HCT116 (cell line): ENCODE measurements around the gene GUCY2D. TPM values are rescaled to one million over a fixed set of nuclear protein-coding genes. Genes with fewer than 3 reads are reported as not detected.

Source experiments
- ATAC-seq: fragments of 200-7000 bp; cut with Tn5 transposase; 2 replicates; pipeline ENCODE4 v1.9.1; 2020; ENCODE audit warnings: mild to moderate bottlenecking, moderate library complexity
- BruUV-seq: library from RNA; stranded (reverse); fragments of 400-500 nt; replicated peaks from 2 replicates; lab custom pipeline; 2021; lab: Mats Ljungman, UMichigan
- CTCF ChIA-PET: fragments of 300-600 bp; sonication (Branson Sonifier 250); formaldehyde crosslinking; loops from one replicate; lab custom pipeline; 2021; ENCODE audit warnings: antibody characterized with exemption; lab: Charles Lee
- POLR2A ChIA-PET: fragments of 300-600, 350-600 bp; sonication (Branson Sonifier 250); formaldehyde crosslinking; loops from one replicate; lab custom pipeline; 2021; ENCODE audit warnings: antibody characterized with exemption; lab: Charles Lee
- RAD21 ChIA-PET, 2 experiments: fragments of 300-600 bp; sonication (Branson Sonifier 250); formaldehyde crosslinking; loops; one replicate each; lab custom pipeline; 2023; ENCODE audit warnings: low total read pairs in 2 of 2; ENCODE audit not compliant: uncharacterized antibody in 2 of 2, unreplicated experiment in 2 of 2, low non-redundant PET in 1 of 2; lab: Charles Lee
- DNase-seq: peaks from one replicate; pipeline ENCODE4 v3.0.0-alpha.2; 2010; ENCODE audit warnings: low read depth, low spot score
- H2AFZ ChIP-seq: fragments of 200-600 bp; shearing (Covaris generic), sonication (generic); 2 replicates; pipeline ENCODE4 v1.6.1; 2017; ENCODE audit warnings: low read depth, mixed run types, mixed read lengths, antibody characterized with exemption, low read length; ENCODE audit not compliant: poor library complexity, severe bottlenecking
- H3K27ac ChIP-seq: 2 replicates; pipeline ENCODE4 v1.5.1; 2012; ENCODE audit warnings: low read depth, low read length
- H3K27me3 ChIP-seq: fragments of 200-600 bp; sonication (generic); 2 replicates; pipeline ENCODE4 v1.6.1; 2016; ENCODE audit warnings: mixed run types, low read length, mixed read lengths; ENCODE audit not compliant: insufficient read depth
- H3K36me3 ChIP-seq, 2 experiments: fragments of 200-500 bp in 1 of 2; fragments of 200-600 bp in 1 of 2; sonication (Bioruptor generic) in 1 of 2; sonication (generic) in 1 of 2; 2 replicates each; pipeline versions ENCODE4 v1.5.1 to v1.6.1; 2014 to 2016; ENCODE audit warnings: low read length in 2 of 2, inconsistent platforms in 1 of 2, mixed read lengths in 1 of 2, mixed run types in 1 of 2; ENCODE audit not compliant: insufficient read depth in 2 of 2, control insufficient read depth in 1 of 2
- H3K4me1 ChIP-seq, 2 experiments: fragments of 200-600 bp in 1 of 2; sonication (generic) in 1 of 2; 2 replicates each; pipeline versions ENCODE4 v1.5.1 to v1.6.1; 2012 to 2017; ENCODE audit warnings: low read length in 2 of 2, inconsistent platforms in 1 of 2, mild to moderate bottlenecking in 1 of 2, mixed read lengths in 1 of 2, mixed run types in 1 of 2, moderate library complexity in 1 of 2; ENCODE audit not compliant: insufficient read depth in 2 of 2, control insufficient read depth in 1 of 2
- H3K4me2 ChIP-seq: fragments of 200-600 bp; sonication (generic); 2 replicates; pipeline ENCODE4 v1.6.1; 2017; ENCODE audit warnings: mixed run types, low read length, mixed read lengths
- H3K4me3 ChIP-seq, 2 experiments: fragments of 200-600 bp in 1 of 2; sonication (generic) in 1 of 2; replicated peaks in 1 of 2; 2 replicates each; pipeline ENCODE4 v1.5.1; 2011 to 2016; ENCODE audit warnings: low read length in 2 of 2, control low read depth in 1 of 2, low read depth in 1 of 2, mild to moderate bottlenecking in 1 of 2, mixed read lengths in 1 of 2, mixed run types in 1 of 2
- H3K79me2 ChIP-seq: fragments of 200-600 bp; sonication (generic); 2 replicates; pipeline ENCODE4 v1.6.1; 2017; ENCODE audit warnings: mild to moderate bottlenecking, mixed run types, low read length, moderate library complexity, mixed read lengths; ENCODE audit not compliant: insufficient read depth
- H3K9ac ChIP-seq: fragments of 200-600 bp; sonication (generic); 2 replicates; pipeline ENCODE4 v1.6.1; 2016; ENCODE audit warnings: low read length, mixed read lengths
- H3K9me2 ChIP-seq: fragments of 200-600 bp; sonication (generic), shearing (Covaris generic); 2 replicates; pipeline ENCODE4 v1.6.1; 2017; ENCODE audit warnings: mixed run types, mild to moderate bottlenecking, moderate library complexity; ENCODE audit not compliant: insufficient read depth
- H3K9me3 ChIP-seq, 2 experiments: fragments of 200-500 bp in 1 of 2; fragments of 200-600 bp in 1 of 2; sonication (Bioruptor generic) in 1 of 2; sonication (generic) in 1 of 2; 2 replicates each; pipeline ENCODE4 v1.6.1; 2014 to 2017; ENCODE audit warnings: low read length in 2 of 2, mixed read lengths in 2 of 2, inconsistent platforms in 1 of 2, low read depth in 1 of 2, mild to moderate bottlenecking in 1 of 2, mixed run types in 1 of 2, moderate library complexity in 1 of 2; ENCODE audit not compliant: control insufficient read depth in 1 of 2, insufficient read depth in 1 of 2
- H4K20me1 ChIP-seq: fragments of 200-600 bp; sonication (generic), shearing (Covaris generic); 2 replicates; pipeline ENCODE4 v1.6.1; 2017; ENCODE audit warnings: mixed run types, mild to moderate bottlenecking, moderate library complexity; ENCODE audit not compliant: insufficient read depth
- CBX3 ChIP-seq: IDR thresholded peaks from 2 replicates; pipeline ENCODE4 v1.6.1; 2012; ENCODE audit warnings: low read depth
- CTCF ChIP-seq, 3 experiments: fragments of 200-600 bp in 1 of 3; sonication (generic) in 1 of 3; IDR thresholded peaks in 2 of 3; conservative IDR thresholded peaks in 1 of 3; 2 replicates each; pipeline ENCODE4 v1.5.1; 2012 to 2017; ENCODE audit warnings: low read depth in 2 of 3, low read length in 2 of 3, antibody characterized with exemption in 1 of 3, borderline replicate concordance in 1 of 3, control low read depth in 1 of 3, mild to moderate bottlenecking in 1 of 3, mixed read lengths in 1 of 3, mixed run types in 1 of 3, moderate library complexity in 1 of 3; ENCODE audit not compliant: insufficient read depth in 1 of 3
- EZH2 ChIP-seq: fragments of 200-600 bp; sonication (generic); IDR thresholded peaks from 2 replicates; pipeline ENCODE4 v1.6.1; 2017; ENCODE audit warnings: antibody characterized with exemption, mixed run types
- YY1 ChIP-seq: IDR thresholded peaks from 2 replicates; pipeline ENCODE4 v1.6.1; 2011; ENCODE audit warnings: low read length, low read depth, moderate library complexity, mild to moderate bottlenecking; ENCODE audit not compliant: insufficient replicate concordance; ENCODE audit errors: extremely low read depth
- ZFX ChIP-seq: fragments of 450-650 bp; IDR thresholded peaks from 2 replicates; pipeline ENCODE4 v1.6.1; 2017
- ZNF274 ChIP-seq: fragments of 200-500 bp; sonication (Bioruptor generic); IDR thresholded peaks from 2 replicates; pipeline ENCODE4 v1.6.1; 2014; ENCODE audit warnings: mild to moderate bottlenecking, low read depth, low read length, inconsistent platforms
- intact Hi-C: fragments of 100-400 bp; cut with micrococcal nuclease; formaldehyde crosslinking; loops from 2 replicates; pipeline ENCODE4 v1.10.0; 2022
- total RNA-seq: library from RNA; stranded (reverse); gene quantifications from one replicate; pipeline ENCODE4 v1.2.1, GENCODE V29; 2021; ENCODE audit not compliant: unreplicated experiment
- TF ChIP-seq, protein P1 (sequence below): IDR thresholded peaks from 2 replicates; pipeline ENCODE4 v1.6.1; 2011; ENCODE audit warnings: mild to moderate bottlenecking, low read length, moderate library complexity; ENCODE audit not compliant: insufficient replicate concordance; ENCODE audit errors: extremely low read depth

The GUCY2D gene
- total RNA-seq, 1 experiment from 2014 or later: 1.4 TPM

- Histone ChIP-seq H3K4me2 (no peak overlapping the region), H3K9ac (no peak overlapping the region), H3K9me2 (no peaks in the 10 kb centered on the region), H3K4me1 (no peaks in the 10 kb centered on the region), H3K9me3 (peaks cover 14 to 16% of the 10 kb centered on the region in 2 experiments; a peak in 3 of 4 replicates), H2AFZ (no peak overlapping the region), H3K4me3 (no peak overlapping the region), H3K79me2 (no peaks in the 10 kb centered on the region), H4K20me1 (no peaks in the 10 kb centered on the region), H3K27ac (no peak overlapping the region), H3K27me3 (no peaks in the 10 kb centered on the region), H3K36me3 (no peaks in the 10 kb centered on the region)
- BruUV-seq: no TSS peak
- POLR2A ChIA-PET: no interaction called here
- ATAC-seq (peak; percentile 53), DNase-seq (no peak)
- TF ChIP-seq EZH2 (no peak), YY1 (no peak), ZNF274 (no peak), ZFX (no peak), CTCF (IDR thresholded peaks at IDR 0.05 in 2 of 3, conservative IDR thresholded peaks at IDR 0.05 in 1 of 3; ENCODE audit: borderline replicate concordance in 1 of 3, insufficient read depth in 1 of 3, low read depth in 2 of 3, low read length in 2 of 3) (peak in 2 of 3 experiments; percentile 15 to 40; a peak in 3 of 6 replicates)
- CTCF ChIA-PET: interaction anchor here (0.7 to 3.2 kb wide), 12 partner anchors 8 to 69 kb away, joined by 3 to 14 read pairs (median 4); partner anchors contain the start of genes CNTROB and TRAPPC1
- RAD21 ChIA-PET: no interaction called here
- intact Hi-C loops: no loop called here
These were observed 30.2 kb upstream of the GUCY2D start for GRCh38 chr17:7972131-7972785.

GRCh38 chr17:7974638-7975131, 27.7 kb upstream of the GUCY2D start:
- no peak for DNase-seq
- H3K27ac ChIP-seq: no peak overlapping the region
- H4K20me1 ChIP-seq: no peaks in the 10 kb centered on the region
- no peaks in the 10 kb centered on the region for H3K79me2 ChIP-seq
- H3K9me2 ChIP-seq: no peaks in the 10 kb centered on the region
- RAD21 ChIA-PET: no interaction called here
- TF ChIP-seq, protein P1, sequence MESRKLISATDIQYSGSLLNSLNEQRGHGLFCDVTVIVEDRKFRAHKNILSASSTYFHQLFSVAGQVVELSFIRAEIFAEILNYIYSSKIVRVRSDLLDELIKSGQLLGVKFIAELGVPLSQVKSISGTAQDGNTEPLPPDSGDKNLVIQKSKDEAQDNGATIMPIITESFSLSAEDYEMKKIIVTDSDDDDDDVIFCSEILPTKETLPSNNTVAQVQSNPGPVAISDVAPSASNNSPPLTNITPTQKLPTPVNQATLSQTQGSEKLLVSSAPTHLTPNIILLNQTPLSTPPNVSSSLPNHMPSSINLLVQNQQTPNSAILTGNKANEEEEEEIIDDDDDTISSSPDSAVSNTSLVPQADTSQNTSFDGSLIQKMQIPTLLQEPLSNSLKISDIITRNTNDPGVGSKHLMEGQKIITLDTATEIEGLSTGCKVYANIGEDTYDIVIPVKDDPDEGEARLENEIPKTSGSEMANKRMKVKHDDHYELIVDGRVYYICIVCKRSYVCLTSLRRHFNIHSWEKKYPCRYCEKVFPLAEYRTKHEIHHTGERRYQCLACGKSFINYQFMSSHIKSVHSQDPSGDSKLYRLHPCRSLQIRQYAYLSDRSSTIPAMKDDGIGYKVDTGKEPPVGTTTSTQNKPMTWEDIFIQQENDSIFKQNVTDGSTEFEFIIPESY: no peak
- peak; percentile 50; the same call in 1 of the 2 replicates for TF ChIP-seq CBX3
- intact Hi-C loops: no loop called here
- no peaks in the 10 kb centered on the region for H3K27me3 ChIP-seq
- ATAC-seq: no peak
- no peak overlapping the region for H3K4me2 ChIP-seq
- no peak overlapping the region for H3K9ac ChIP-seq
- no peaks in the 10 kb centered on the region for H3K36me3 ChIP-seq
- no peak overlapping the region for H2AFZ ChIP-seq
- CTCF ChIA-PET: interaction anchor here (0.9 kb wide), 1 partner anchor 16 kb away, joined by 3 read pairs; no protein-coding TSS in a partner anchor
- no peak overlapping the region for H3K4me3 ChIP-seq
- peaks cover 14 to 16% of the 10 kb centered on the region in 2 experiments; a peak in 3 of 4 replicates for H3K9me3 ChIP-seq
- POLR2A ChIA-PET: no interaction called here
- no TSS peak for BruUV-seq
- H3K4me1 ChIP-seq: no peaks in the 10 kb centered on the region
